ENCODE measurements around the gene DCLRE1C.

GRCh38 chr10:14909101-14909500, 44.8 kb downstream of the DCLRE1C start:
- no peak for TF ChIP-seq POLR2A (IDR thresholded peaks at IDR 0.05; ENCODE audit: low read depth, low read length)
- TF ChIP-seq POLR2AphosphoS5 (IDR thresholded peaks at IDR 0.05; ENCODE audit: low read depth, low read length) = no peak

Measured in GM12892 (cell line).